ENCODE measurements around the gene ZGPAT. TPM values are rescaled to one million over a fixed set of nuclear protein-coding genes. Genes with fewer than 3 reads are reported as not detected.

The ZGPAT gene
- total RNA-seq, 1 donor from 2014 or later, result 28.0 TPM

GRCh38 chr20:63759377-63759901 is 51.6 kb downstream of the ZGPAT start:
- H3K36me3 Mint-ChIP-seq (ENCODE audit: unreplicated experiment), result peaks cover 27% of the 10 kb centered on the region
- no peak for TF ChIP-seq CTCF (IDR thresholded peaks at IDR 0.05)
- H3K4me1 Mint-ChIP-seq (ENCODE audit: unreplicated experiment), result no peaks in the 10 kb centered on the region
- H3K27ac Mint-ChIP-seq (ENCODE audit: unreplicated experiment), result no peak overlapping the region
- DNase-seq (ENCODE audit: extremely low spot score, unreplicated experiment), result no peak
- H3K4me3 Mint-ChIP-seq (ENCODE audit: unreplicated experiment), result no peak overlapping the region
- H3K27me3 Mint-ChIP-seq (ENCODE audit: unreplicated experiment), result no peaks in the 10 kb centered on the region
- H3K9me3 Mint-ChIP-seq (ENCODE audit: unreplicated experiment), result no peaks in the 10 kb centered on the region

DNA sequence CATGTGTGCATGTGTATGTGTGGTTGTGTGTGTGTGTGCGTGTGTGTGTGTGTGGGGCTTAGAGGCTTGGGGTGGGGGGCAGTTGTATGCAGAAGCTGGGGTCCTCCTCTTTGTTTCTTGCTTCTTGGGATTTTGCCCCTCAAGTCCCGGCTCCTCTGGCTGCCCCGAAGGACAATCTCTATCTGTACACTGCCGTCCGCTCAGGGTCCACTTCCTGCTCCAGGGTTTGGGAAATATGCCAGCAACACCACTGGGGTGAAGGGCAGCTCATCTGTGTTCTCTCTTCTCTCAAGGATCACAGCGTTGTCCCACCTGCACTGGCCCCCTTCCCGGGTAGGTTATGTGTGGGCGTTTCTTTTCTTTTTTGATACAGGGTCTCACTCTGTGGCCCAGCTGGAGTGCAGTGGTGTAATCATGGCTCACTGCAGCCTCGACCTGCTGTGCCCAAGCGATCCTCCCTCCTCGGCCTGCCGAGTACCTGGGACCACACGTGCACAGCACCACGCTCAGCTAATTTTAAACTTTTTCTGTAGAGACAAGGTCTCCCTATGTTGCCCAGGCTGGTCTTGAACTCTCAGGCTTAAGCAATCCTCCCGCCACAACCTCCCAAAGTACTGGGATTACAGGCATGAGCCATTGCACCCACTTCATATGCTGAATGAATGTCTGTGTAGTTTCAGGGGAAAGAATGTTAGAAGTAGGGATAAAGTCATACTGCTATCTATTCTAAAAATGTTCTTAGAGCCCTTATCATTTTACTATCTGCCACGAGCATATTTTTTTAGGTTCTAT is 57.4 kb downstream of the ZGPAT start:
- TF ChIP-seq CTCF (IDR thresholded peaks at IDR 0.05), result no peak
- H3K27me3 Mint-ChIP-seq (ENCODE audit: unreplicated experiment), result no peaks in the 10 kb centered on the region
- peaks cover 29% of the 10 kb centered on the region for H3K36me3 Mint-ChIP-seq (ENCODE audit: unreplicated experiment)
- no peak overlapping the region for H3K27ac Mint-ChIP-seq (ENCODE audit: unreplicated experiment)
- no peak overlapping the region for H3K4me3 Mint-ChIP-seq (ENCODE audit: unreplicated experiment)
- no peaks in the 10 kb centered on the region for H3K9me3 Mint-ChIP-seq (ENCODE audit: unreplicated experiment)
- H3K4me1 Mint-ChIP-seq (ENCODE audit: unreplicated experiment), result no peaks in the 10 kb centered on the region
- no peak for DNase-seq (ENCODE audit: extremely low spot score, unreplicated experiment)

DNA sequence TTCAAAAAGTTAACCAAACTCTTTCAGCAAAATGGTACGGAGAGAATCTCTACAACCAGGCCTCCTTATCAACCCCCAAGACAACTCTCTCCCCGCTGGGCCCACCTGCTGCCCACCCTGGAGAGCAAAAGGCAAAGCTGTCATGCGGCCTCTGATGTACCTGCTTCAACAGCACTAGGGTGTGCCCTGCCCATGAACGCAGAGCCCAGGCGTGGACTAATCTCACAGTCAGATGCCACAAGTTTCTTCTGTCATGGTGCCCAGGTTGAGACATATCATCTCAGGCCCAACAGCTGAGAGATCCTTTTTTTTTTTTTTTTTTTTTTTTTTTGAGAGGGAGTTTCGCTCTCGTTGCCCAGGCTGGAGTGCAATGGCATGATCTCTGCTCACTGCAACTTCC is 58.1 kb downstream of the ZGPAT start:
- no peak overlapping the region for H3K4me3 Mint-ChIP-seq (ENCODE audit: unreplicated experiment)
- H3K27me3 Mint-ChIP-seq (ENCODE audit: unreplicated experiment), result no peaks in the 10 kb centered on the region
- no peaks in the 10 kb centered on the region for H3K9me3 Mint-ChIP-seq (ENCODE audit: unreplicated experiment)
- H3K36me3 Mint-ChIP-seq (ENCODE audit: unreplicated experiment), result peaks cover 28% of the 10 kb centered on the region
- H3K27ac Mint-ChIP-seq (ENCODE audit: unreplicated experiment), result no peak overlapping the region
- DNase-seq (ENCODE audit: extremely low spot score, unreplicated experiment), result no peak
- TF ChIP-seq CTCF (IDR thresholded peaks at IDR 0.05), result no peak
- H3K4me1 Mint-ChIP-seq (ENCODE audit: unreplicated experiment), result no peaks in the 10 kb centered on the region

DNA sequence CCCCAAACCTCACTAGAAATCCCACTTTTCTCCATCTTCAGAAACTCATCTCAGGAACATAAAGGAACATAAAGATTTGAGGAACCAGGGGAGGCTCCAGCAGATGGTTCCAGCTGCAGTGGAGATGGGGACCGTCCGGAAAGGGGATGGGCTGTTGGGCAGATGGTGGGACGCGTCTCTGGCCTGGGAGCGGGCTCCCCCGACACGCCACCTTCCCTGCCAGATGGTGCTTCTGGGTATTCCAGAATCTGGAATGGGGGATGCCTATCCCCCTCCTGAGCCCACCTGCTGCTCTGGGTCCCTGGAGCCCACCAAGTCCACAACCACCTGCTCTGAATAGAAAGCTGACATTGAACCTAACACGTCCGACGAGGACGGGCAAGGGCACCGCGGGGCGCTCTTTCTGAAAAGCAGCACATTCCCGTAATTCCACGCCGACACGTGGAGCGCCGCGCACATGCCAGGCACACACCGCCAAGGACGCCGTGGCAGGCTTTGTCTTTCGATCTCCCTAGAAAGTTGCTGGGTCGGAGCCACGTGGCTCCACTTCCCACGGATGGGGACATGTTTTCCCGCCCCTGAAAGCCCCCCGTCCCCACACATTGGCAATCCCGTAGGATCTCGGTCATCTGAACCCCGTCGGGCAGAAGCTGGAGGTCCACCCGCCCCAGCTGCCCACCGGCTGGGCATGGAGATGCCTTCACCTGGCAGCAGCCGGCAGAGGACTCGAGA is 59.0 kb downstream of the ZGPAT start:
- Mint-ChIP-seq H3K36me3 (ENCODE audit: unreplicated experiment) (peaks cover 28% of the 10 kb centered on the region), H3K9me3 (ENCODE audit: unreplicated experiment) (no peaks in the 10 kb centered on the region), H3K27me3 (ENCODE audit: unreplicated experiment) (no peaks in the 10 kb centered on the region), H3K27ac (ENCODE audit: unreplicated experiment) (no peak overlapping the region), H3K4me1 (ENCODE audit: unreplicated experiment) (no peaks in the 10 kb centered on the region), H3K4me3 (ENCODE audit: unreplicated experiment) (no peak overlapping the region)
- no peak for TF ChIP-seq CTCF (IDR thresholded peaks at IDR 0.05)
- no peak for DNase-seq (ENCODE audit: extremely low spot score, unreplicated experiment)

DNA sequence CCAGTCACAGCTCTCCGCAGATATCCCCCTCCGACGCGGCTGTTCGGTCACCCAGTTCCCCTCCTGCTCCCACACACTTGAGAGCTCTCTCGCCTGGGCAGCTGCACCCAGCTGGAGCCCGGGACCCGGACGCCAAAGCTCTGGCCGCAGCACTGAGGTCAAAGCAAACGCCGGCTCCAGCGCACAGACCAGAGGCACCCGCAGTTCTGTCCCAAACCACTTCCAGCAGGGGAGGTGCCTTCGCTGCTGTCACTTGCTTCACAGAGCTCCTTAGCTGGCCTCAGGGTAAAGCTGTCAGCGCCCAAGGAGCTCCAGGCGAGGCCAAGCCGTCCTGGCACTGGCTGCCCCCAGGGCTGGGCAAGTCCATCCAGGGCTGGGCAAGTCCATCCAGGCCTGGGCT is 59.6 kb downstream of the ZGPAT start:
- TF ChIP-seq CTCF (IDR thresholded peaks at IDR 0.05), result no peak
- Mint-ChIP-seq H3K27me3 (ENCODE audit: unreplicated experiment) (no peaks in the 10 kb centered on the region), H3K4me1 (ENCODE audit: unreplicated experiment) (no peaks in the 10 kb centered on the region), H3K9me3 (ENCODE audit: unreplicated experiment) (no peaks in the 10 kb centered on the region), H3K36me3 (ENCODE audit: unreplicated experiment) (peaks cover 26% of the 10 kb centered on the region), H3K27ac (ENCODE audit: unreplicated experiment) (no peak overlapping the region), H3K4me3 (ENCODE audit: unreplicated experiment) (no peak overlapping the region)
- DNase-seq (ENCODE audit: extremely low spot score, unreplicated experiment), result no peak

All from osteocyte (in vitro differentiated cells).